ENCODE measurements around the gene MELTF.

Gene MELTF

DNA sequence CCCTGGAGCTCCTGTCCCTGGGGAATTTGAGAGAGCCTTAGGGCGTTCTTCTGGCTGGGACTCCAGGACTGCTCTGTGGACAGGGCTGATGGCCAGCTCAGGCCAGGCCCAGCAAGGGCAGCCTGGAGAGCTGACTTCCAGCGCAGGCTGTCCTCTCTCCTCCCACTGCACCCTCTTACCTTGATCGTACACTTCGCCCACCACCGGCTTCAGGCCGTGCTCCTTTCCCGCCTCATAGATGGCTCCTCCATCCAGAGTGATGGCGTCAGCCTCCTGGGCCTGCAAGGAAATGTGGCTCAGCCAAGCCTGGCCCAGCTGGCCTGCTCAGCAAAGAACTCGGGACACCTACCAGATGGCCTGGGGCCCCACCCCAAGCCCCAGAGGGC, 3.1 kb downstream of the MELTF start:
- FAIRE-seq = no peak

DNA sequence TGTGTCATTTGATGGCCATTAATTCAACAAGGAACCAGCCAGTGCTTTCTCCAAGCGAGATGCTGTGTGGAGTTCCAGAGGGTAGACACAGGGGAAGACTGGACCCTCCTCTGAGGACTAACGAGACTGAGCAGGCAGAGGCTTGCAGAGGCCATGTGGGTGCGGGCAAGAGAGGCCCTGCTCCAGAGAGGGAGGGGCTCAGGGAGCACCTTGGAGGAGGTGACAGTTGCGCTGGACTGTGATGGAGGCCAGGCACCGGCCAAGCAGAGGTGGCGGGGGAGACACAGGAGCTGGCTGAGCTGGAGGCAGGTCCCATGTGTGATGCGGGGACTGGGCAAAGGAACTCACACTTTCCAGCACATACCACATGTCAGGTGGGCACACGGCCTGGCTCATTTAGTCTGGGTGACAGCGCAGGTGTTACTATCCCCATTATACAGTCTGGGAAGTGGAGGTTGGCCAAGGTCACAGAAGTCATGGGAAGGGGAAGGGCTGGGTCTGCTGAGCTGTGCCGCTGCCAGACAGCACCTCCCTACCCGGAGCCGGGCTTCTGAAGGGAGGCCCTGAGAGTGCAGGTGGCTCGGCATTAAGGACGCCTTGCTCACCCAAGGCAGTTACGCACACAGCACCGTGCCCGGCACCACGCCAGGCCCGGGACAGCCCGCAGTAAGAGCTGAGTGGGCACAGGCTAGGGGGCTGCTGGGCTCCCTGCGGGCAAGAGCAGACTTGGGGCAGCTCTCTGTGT, 3.7 kb downstream of the MELTF start:
- no peak for FAIRE-seq

GRCh38 chr3:197024881-197025735, 4.5 kb downstream of the MELTF start:
- no peak for FAIRE-seq

- FAIRE-seq = no peak
Measured at GRCh38 chr3:197023998-197024651, 5.5 kb downstream of the MELTF start.

GRCh38 chr3:197023241-197023997, 6.2 kb downstream of the MELTF start:
- no peak for FAIRE-seq

GRCh38 chr3:197022405-197023231, 7.0 kb downstream of the MELTF start:
- no peak for FAIRE-seq

- FAIRE-seq = no peak
Measured at GRCh38 chr3:197021729-197022404, 7.8 kb downstream of the MELTF start.

DNA sequence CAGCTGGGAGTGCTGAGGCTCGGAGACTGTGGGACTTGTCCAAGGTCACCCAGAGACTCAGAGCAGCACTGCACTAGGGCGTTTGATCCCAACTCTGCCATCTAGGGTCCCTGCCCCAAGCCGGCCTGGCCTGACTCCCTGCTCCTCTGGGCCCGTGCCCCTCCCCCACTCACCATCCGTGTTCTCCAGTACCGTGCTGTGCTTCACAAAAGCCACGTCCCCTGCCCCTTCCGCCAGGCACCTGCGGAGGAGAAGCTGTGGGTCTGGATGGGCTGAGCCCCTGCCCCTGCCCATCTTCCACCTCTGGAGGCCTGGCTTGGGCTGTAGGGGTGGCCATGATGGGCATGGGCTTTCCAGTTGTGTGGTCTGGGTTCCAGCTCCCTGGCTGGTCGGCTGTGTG, 8.4 kb downstream of the MELTF start:
- FAIRE-seq = no peak

DNA sequence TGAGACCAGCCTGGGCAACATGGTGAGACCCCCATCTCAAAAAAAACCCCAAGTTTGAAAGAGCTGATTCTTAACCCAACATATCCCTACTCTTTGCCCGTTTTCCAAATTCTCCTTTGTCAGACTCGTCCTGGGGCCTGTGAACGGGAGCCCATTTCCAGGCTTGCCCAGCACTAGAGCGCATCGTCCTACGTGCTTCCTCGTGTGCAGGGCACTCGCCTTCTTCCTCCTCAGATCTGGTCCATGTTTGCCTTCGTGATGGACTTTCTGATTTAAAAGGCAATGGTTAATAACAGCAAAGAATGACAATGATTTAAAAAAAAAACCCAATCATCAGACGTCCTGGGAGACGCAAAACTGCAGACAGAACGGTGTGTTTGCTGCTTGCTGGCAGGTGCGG, 10.1 kb downstream of the MELTF start:
- no peak for FAIRE-seq

DNA sequence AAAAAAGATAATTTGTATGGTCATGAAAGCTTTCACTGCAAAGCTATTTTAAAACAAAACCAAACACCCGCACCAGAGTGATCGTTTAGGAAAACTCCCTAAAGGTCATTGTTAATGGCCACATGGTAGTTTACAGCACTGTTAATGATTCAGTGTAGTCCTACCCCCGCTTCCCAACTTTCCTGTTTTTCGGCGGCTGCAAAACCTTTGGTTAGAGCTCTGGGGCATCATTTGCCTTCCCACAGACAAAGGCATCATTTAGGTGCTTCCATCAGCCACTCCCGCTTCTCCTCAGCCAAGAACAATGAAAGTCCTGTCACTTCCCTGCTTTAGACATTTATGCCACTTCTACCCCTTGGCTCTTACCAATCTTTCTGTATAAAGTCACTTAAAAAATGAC, 10.6 kb downstream of the MELTF start:
- no peak for FAIRE-seq

- no peak for FAIRE-seq
Measured at GRCh38 chr3:197017003-197017402, 12.6 kb downstream of the MELTF start.

- FAIRE-seq = no peak
Measured at GRCh38 chr3:197015790-197016736, 13.6 kb downstream of the MELTF start.

DNA sequence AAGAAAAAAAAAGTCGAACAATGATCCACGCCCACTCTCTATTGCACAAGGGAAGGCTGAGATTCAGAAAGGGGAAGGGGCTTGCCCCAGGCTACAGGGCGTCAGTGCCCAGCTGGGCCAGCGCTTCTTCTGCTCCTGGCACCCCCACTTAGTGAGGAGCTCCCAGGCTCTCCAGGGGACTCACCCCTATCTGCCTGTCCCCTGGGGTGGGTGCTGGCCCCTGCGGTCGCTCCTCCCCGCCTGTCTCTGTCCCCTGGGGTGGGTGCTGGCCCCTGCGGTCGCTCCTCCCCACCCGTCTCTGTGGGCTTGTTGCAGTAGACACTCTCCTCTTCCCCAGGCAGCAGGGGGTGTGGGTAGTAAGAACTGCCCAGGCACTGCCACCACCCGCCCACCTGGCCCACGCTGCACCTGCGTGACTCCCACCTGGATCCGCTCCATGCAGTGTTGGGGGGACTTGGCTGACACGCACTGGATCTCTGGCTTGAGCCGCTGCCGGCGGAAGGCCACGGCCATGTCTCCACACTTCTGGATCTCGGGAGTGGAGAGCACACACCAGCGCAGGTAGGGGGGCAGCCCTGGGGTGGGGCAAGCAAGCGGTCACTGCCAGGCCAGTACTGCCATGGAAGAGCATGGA, 14.6 kb downstream of the MELTF start:
- no peak for FAIRE-seq

DNA sequence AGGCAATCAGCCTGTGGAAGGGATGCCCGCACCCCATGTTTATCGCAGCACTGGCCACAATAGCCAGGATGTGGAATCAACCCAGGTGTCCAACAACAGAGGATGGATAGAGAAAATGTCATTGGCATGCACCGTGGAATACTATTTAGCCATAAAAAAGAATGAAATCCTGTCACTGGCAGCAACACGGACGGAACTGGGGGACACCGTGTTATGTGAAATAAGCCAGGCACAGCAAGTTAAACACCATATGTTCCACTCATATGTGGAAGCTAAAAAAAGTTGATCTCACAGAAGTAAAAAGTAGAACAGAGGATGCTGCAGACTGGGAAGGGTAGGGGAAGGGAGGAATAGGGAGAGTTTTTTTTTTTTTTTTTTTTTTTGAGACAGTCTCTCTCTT, 15.6 kb downstream of the MELTF start:
- no peak for FAIRE-seq

- no peak for FAIRE-seq
Measured at GRCh38 chr3:197012540-197012883, 17.1 kb downstream of the MELTF start.

DNA sequence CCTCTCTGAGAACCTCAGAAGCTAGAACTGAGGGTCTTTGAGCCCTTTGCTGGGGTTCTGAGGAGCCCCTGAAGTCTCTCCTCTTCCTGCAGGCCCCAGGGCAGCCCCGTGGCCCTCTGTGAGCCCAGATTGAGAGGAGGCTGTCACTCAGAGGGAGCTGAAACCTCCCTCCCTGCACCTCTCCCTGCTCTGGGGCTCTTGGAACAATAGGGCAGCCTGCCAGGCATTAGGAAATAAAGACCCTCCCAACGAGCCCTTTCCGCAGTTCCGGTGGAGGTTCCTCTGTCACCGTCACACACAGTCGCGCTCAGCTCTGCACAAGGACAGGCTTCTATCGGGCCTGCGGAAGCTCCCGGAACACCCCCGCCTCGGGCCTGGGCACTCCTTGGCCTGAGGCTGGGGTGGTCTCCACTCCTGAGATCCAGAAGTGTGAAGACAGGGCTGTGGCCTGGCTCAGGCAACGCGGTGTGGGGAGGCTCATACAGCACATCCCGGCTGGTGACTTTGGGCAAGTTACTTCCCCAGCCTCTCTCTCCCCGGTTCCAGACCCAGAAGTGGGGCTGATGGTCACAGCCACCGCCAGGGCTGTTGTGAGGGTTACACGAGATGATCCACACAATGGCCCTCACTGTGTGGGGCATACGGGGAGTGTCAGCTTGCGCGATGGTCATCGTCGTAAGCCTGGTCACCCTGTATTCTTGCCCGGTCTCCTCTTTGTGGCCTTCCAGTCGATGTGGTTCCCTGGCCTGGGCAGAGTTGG, 17.7 kb downstream of the MELTF start:
- no peak for FAIRE-seq

DNA sequence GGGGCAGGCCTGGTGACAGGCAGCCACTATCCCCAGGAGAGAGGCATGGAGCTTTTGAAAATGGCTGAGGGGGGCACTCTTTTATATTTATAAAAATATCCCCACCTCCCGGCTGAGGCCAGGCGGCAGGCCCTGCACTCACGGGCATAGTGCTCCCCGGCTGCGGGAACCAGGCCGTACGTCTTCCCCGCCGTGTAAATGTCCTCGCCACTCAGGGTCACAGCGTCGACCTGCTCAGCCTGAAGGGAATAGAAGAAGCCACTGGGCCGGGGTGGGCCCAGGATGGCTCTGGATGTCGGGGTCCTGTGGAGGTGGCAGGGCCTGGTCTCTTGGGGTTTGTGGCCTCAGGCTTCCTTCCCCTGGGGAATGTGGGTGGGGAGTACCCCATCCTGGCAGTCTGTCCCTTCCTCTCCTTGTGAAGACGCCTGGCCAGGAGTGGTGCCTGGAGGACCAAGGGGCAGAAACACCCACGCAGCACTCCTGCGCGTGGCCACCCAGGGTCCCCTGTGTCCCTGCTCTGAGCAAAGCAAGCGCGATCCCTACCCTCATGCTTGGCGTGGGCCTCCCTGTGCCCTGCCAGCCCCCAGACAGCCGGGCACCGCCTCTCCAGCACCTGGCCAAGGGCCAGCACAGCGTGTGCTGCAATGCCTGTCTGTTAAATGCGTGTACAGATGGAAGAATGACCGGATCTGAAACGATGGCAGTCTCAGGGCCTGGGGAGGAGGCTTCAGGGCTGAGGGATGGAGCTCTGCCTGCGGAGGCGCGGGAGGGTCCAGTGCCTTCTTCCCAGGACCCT, 18.9 kb downstream of the MELTF start:
- FAIRE-seq = no peak

- no peak for FAIRE-seq
Measured at GRCh38 chr3:197009532-197010019, 20.0 kb downstream of the MELTF start.

Data from islet of Langerhans (tissue), 1 donor.